IPS DF 4.7 (cell line): Measurements from ENCODE around the gene TNIK.
"Not testable (repeated sequence)": the region's sequence is repeated elsewhere in the genome, so short reads cannot be mapped to it uniquely, and the experiment has no call there.

ENCODE experiments used
- DNase-seq: peaks from one replicate; pipeline ENCODE4 v3.0.0-alpha.2; 2013; ENCODE audit warnings: low spot score; ENCODE audit errors: extremely low read depth

The TNIK gene

GRCh38 chr3:171446801-171447578 is 13.2 kb downstream of the TNIK start:
- DNase-seq: no peak

GRCh38 chr3:171446301-171446700 is 13.9 kb downstream of the TNIK start:
- no peak for DNase-seq

DNA sequence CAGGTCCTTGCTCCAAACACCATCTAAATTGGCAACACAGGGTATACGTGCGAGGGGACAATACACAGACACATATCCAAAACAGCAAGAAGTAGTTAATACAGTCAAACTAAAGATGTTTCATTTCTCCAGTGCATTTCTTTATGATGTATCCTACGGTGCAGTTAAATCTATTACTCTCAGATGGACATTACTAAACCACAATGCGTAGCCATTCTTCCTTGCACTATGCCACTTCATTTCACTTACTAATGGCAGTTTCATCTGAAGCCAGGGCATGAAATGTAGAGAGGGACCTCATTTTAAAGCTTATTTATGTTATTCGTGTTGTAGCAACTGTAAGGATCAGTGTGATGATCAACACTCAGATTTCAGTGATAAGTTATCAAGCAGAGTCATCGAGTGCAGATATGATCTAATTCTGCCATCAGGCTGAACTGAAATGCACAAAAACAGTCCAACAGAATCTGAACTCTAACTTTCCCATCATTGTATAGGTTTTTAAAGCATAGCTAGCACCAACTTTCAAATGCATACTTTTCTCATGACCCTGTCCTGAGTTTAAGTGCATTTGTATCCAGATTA is 14.5 kb downstream of the TNIK start:
- no peak for DNase-seq

DNA sequence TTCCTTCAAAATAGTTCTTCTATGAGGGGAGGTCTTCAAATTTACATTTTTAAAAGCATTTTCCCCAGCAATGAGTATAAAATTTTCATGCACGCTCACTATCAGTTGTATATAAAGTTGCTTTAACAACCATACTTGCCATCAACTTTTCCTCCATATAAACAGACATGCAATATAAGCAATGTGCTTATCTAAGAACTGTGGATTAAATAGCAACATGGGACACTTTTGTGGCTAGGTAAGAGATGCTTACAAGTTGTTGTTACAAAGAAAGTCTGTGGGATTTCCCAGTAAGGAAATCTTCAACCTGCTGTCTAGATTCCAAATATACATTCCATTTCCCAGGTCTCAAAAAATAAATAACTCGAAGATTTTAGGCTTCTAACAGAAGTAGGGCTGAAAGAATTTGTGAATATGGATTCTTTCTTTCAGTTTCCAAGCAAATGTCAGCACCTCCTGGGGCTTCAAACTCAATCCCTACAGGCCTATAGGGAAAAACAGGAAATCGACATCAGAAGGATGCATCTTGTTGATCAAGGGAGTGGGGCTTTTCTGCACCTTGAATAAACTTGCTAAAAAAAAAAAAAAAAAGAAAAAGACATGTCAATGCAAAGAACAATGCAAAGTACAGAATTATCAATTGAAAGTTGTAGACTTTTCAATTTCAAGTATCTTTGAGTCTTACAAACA is 16.1 kb downstream of the TNIK start:
- DNase-seq: no peak

- no peak for DNase-seq
These were observed 16.8 kb downstream of the TNIK start for GRCh38 chr3:171443211-171443957.

- DNase-seq: no peak
These were observed 18.0 kb downstream of the TNIK start for GRCh38 chr3:171442184-171442583.

GRCh38 chr3:171441381-171441780 is 18.8 kb downstream of the TNIK start:
- DNase-seq: no peak

- no peak for DNase-seq
These were observed 20.2 kb downstream of the TNIK start for GRCh38 chr3:171439996-171440395.

DNA sequence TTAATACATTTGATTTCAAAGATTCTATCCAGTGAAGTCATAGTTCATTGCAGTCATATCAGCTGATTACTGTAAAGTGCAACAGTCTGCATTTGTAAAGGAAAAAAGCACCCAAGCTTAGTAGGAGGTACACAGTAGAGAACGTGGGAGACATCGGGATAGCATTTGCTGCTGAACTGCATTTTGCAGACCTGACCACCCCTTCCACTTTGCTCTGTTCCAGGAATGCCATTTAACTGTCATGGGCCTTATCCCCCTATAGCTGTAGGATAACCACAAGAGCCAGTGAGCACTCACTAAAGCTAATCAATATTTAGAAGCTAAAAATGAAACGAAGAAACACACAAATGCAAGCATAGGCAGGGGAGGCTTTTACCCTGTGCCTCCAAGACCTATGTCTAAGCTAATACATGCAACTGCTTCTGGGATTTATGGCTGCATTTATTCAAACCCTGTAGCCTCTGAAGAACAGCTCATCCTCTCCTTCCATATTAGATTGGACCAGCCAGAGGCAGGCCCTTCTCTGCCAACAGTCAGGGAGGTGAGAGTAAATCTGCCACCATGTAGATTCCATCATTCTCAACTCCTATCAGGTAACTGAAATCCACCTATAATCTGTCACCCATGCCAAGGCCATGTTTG is 23.0 kb downstream of the TNIK start:
- no peak for DNase-seq

GRCh38 chr3:171436380-171436779 is 23.8 kb downstream of the TNIK start:
- DNase-seq: no peak

DNA sequence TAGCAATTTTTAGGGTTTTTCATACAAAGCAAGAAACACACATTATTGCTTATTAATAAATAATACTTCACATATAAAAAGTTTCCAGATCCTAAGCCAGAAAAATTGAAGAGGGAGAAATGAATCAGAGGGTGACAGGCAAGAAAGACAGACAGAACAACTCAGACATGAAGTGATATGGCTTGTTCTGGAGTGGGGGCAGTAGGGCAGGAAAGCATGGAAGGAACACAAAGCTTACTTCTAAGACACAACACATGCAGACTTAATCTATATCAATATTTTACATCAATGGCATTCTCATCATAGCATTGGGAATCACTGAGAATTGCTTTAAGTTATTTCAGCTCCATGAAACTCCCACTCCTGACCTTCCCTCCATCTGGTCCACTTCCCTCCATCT is 24.4 kb downstream of the TNIK start:
- no peak for DNase-seq

- DNase-seq: no peak
These were observed 25.1 kb downstream of the TNIK start for GRCh38 chr3:171435143-171435542.

DNA sequence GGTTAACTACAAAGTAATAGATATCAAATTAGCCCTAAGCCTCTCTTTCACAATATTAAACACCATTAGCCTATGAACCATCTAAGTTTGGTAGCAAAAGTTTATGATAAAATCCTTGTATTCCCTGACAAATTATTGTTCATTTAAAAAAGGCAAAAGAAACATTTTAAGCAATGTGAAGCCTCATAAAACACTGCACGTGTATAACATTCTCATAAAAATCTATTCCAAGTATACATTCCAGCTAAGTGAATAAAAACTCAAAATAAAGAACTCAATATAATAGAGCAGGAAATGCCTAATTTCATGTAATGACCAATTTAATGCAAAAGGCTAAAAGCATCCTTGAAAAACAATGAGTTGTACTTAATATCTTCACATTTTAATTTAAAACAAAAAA is 27.7 kb downstream of the TNIK start:
- no peak for DNase-seq

- DNase-seq: no peak
These were observed 28.7 kb downstream of the TNIK start for GRCh38 chr3:171431550-171431949.

DNA sequence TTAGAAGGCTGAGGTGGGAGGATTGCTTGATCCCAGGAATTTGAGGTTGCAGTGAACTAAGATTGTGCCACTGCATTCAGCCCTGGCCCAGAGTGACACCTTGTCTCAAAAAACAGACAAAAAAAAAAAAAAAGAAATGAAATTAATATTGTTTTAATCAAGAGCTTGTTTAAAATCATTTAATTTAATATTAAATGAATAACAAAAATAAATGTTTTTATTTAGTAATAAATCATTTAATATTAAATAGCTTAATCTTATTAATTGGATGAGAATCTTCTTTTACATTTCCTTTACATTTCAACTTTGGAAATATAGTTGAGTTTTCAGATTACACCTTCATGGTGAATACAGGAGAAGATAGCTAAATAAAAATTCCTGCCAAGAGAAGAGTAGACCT is 29.7 kb downstream of the TNIK start:
- no peak for DNase-seq

GRCh38 chr3:171429635-171430034 is 30.6 kb downstream of the TNIK start:
- DNase-seq: no peak

GRCh38 chr3:171428892-171429291 is 31.3 kb downstream of the TNIK start:
- no peak for DNase-seq

GRCh38 chr3:171428321-171428787 is 31.9 kb downstream of the TNIK start:
- no peak for DNase-seq

GRCh38 chr3:171427771-171428320 is 32.4 kb downstream of the TNIK start:
- no peak for DNase-seq

GRCh38 chr3:171424063-171424462 is 36.1 kb downstream of the TNIK start:
- DNase-seq: not testable (repeated sequence)

DNA sequence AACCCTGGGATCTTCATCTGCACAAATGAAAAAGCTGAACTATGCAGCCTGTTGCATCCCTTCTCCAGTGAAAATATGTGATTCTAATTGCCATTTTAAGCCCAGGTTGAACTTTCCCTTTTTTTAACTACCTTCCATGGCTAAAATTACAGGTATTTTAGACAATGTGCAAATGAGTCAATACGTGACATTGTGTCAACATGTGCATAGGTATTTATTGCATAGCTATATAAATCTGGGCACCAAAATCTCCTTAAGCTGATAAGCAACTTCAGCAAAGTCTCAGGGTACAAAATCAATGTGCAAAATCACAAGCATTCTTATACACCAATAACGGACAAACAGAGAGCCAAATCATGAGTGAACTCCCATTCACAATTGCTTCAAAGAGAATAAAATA is 37.4 kb downstream of the TNIK start:
- not testable (repeated sequence) for DNase-seq
